ENCODE measurements around the gene COG8. TPM values are rescaled to one million over a fixed set of nuclear protein-coding genes. Genes with fewer than 3 reads are reported as not detected.
A peak's percentile ranks its signal among the peaks of the same experiment; 100 is the strongest.

The COG8 gene
- total and polyA plus RNA-seq, 9 donors = 21.0 to 48.9 (median 40.7) TPM

DNA sequence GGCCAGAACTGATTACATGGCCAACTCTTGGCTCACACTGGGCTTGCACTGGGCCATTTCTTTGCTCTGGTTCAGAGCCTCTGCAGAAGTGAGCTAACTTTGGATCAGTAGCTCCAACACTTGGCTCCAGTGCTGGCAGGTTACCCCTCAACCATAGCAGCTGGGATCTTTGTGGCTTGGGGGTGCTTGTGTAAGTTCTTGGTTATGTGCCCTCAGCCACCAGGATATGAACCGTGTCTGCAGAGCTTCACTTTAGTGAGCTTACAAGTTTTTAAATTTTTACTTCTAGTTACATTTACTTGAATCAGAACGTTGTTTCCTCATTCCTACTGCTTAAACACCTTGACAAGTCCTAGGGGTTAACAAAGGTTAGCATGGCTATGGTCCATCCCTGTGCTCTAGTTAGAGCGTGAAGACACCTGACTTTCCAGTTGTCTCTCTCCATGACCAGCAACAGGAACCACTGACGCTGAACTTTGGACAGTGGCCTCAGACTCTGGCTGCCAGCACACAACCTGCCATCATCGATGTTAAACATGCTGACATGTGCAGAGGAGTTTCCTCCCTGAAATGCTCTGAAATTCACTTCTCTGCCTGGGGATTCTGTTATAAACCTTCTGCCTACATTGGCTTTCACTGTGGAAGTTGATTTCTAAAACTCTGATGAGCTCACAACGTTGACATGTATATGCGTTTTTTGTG is 13.0 kb downstream of the COG8 start:
- H3K36me3 ChIP-seq = no peaks in the 10 kb centered on the region
- no peaks in the 10 kb centered on the region for H3K9me3 ChIP-seq
- peaks cover 3% of the 10 kb centered on the region for H3K4me1 ChIP-seq (ENCODE audit: insufficient read depth)
- no peak for TF ChIP-seq CTCF (IDR thresholded peaks at IDR 0.05)
- no peak for TF ChIP-seq POLR2A (IDR thresholded peaks at IDR 0.05)
- TF ChIP-seq EP300 (IDR thresholded peaks at IDR 0.05) = no peak
- H3K27ac ChIP-seq = no peak overlapping the region
- 38 to 49% (median 44%) methylated on average over 7 of the region's 7 CpGs for WGBS, 3 donors
- H3K4me3 ChIP-seq = no peak overlapping the region
- no peak for DNase-seq
- intact Hi-C loops (cut with DNase I) = no loop called here
- no peaks in the 10 kb centered on the region for H3K27me3 ChIP-seq

GRCh38 chr16:69325784-69326171 is 13.6 kb downstream of the COG8 start:
- Histone ChIP-seq H3K27ac (no peak overlapping the region), H3K9me3 (no peaks in the 10 kb centered on the region), H3K27me3 (no peaks in the 10 kb centered on the region), H3K4me3 (no peak overlapping the region), H3K36me3 (no peaks in the 10 kb centered on the region), H3K4me1 (ENCODE audit: insufficient read depth) (peaks cover 3% of the 10 kb centered on the region)
- TF ChIP-seq CTCF (IDR thresholded peaks at IDR 0.05) = no peak
- no peak for DNase-seq
- WGBS, 3 donors = 80 to 85% (median 84%) methylated on average over 6 of the region's 6 CpGs
- intact Hi-C loops (cut with DNase I) = no loop called here

DNA sequence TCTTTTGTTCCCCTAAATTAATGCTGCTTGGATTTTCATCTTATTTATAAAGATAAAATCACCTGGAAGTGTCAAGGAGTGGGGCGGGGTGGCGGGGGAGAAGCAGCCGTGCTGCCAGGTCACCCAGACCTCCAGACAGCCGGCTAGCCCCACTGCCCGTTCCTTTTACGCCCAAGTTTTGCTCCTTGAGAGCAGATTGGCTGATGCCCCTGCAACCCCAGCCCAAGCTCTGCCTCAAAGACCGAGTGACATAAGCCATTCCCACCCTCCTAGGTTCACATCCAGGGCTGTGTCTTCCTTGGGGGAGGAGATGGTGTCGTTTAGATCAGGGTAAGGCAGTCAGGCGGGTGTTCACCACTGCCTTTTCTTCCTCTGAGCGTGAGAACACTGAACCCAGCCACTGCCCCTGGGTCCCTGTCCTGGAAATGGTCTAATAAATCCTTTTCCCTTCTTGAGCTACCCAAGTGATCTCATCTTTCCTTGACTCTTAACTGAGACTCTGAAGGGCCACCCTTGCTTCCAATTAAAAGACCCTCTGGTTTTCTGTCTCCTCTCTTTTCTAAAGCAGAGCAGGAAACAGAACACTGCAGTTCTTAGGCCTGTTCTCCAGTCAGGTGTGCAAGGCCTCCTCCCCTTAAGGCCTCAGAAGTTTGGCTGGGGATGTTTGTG is 14.6 kb downstream of the COG8 start:
- intact Hi-C loops (cut with DNase I) = no loop called here
- no peak for TF ChIP-seq POLR2A (IDR thresholded peaks at IDR 0.05)
- no peak for TF ChIP-seq CTCF (IDR thresholded peaks at IDR 0.05)
- no peak for TF ChIP-seq EP300 (IDR thresholded peaks at IDR 0.05)
- Histone ChIP-seq H3K27ac (no peak overlapping the region), H3K4me1 (ENCODE audit: insufficient read depth) (peaks cover 3% of the 10 kb centered on the region), H3K9me3 (no peaks in the 10 kb centered on the region), H3K27me3 (no peaks in the 10 kb centered on the region), H3K4me3 (no peak overlapping the region), H3K36me3 (no peaks in the 10 kb centered on the region)
- WGBS, 3 donors = 50 to 60% (median 53%) methylated on average over 10 of the region's 10 CpGs
- DNase-seq = no peak

DNA sequence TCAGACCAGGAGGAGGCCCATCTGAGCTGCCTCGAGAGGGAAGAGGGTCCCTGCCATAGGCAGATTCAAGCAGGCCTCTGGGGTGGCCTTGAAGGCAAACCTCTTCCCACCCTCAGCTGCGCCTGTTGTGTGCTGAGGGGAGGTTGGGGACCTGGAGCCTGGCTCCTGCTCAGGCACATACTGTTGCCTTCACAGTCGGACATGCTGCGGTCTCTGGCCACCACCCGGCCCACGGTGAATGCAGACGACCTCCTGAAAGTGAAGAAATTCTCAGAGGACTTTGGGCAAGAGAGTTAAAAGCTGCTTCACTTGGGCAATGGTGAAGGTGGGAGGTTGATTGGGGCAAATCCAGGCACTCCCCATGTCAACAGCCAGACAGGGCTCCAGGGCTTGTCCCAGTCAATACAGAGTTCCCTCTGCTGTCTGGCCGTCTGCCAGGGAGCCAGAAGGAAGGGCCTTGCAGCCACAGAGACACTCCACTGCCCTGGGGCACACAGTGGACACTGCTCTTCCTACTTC is 15.3 kb downstream of the COG8 start:
- Histone ChIP-seq H3K9me3 (no peaks in the 10 kb centered on the region), H3K36me3 (no peaks in the 10 kb centered on the region), H3K4me3 (no peak overlapping the region), H3K27me3 (no peaks in the 10 kb centered on the region), H3K27ac (no peak overlapping the region), H3K4me1 (ENCODE audit: insufficient read depth) (no peaks in the 10 kb centered on the region)
- no peak for TF ChIP-seq EP300 (IDR thresholded peaks at IDR 0.05)
- no peak for TF ChIP-seq CTCF (IDR thresholded peaks at IDR 0.05)
- TF ChIP-seq POLR2A (IDR thresholded peaks at IDR 0.05) = no peak
- DNase-seq = peak in 3 of 5 donors; percentile 46 to 63 (median 57)
- intact Hi-C loops (cut with DNase I) = no loop called here
- 64 to 70% (median 68%) methylated on average over 8 of the region's 8 CpGs for WGBS, 3 donors

Measured in ovary (tissue), 9 donors.